Embryonic facial prominence (tissue), 1 donor: ENCODE data around the gene MACROD2.

Source experiments
- DNase-seq: peaks from one replicate; pipeline ENCODE4 v3.0.0-alpha.2; 2016; ENCODE audit errors: extremely low spot score

The MACROD2 gene

DNA sequence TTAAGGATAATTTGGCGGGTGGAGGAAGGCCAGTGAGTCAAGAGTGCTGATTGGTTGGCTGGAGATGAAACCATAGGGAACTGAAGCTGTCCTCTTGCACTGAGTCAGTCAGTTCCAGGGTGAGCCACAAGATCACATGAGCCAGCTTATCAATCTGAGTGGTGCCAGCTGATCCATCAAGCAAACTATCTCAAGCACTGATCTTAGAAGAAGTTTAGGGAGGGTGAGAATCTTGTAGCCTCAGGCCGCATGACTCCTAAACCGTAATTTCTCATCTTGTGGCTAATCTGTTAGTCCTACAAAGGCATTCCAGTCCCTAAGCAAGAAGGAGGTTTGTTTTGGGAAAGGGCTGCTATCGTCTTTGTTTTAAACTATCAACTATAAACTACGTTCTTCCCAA lies 1623.6 kb downstream of the MACROD2 start:
- no peak for DNase-seq

DNA sequence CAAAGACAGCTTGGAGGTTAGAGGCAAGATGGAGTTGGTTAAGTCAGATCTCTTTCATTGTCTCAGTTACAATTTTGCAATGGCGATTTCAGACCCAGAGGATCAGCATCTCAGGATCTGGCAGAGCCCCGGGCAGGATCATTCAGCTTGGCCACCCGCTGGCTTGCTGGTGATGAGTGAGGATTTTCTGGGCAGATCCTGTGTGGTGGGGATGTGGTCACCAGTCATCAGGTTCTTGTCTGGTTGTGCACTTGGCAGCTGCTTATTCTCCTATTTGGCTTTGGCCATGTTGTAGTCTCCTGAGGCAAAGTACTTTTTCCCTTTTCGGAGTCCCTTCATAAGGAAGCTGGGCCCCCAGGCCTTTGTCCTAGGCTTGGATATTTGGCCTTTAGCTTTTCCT lies 1624.0 kb downstream of the MACROD2 start:
- DNase-seq, result no peak

DNA sequence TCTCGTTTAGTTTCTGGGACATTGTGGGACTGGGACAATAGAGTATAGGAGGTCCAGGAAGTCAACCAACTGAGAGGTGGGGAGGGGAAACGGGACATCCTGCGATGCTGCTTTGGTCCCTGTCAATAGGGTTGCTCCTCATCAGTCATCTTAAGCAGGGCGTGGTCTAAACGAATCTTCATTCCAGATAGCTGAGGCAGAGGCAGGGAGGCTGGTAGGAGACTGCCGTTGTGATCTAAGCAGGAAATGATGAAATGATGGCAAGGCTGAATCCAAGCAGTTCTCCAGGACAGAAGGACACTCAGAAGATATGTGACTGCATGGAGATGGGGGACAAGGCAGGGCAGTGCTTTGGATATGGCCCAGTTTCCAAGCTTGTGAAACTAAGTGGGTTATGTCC lies 1624.5 kb downstream of the MACROD2 start:
- DNase-seq, result no peak

DNA sequence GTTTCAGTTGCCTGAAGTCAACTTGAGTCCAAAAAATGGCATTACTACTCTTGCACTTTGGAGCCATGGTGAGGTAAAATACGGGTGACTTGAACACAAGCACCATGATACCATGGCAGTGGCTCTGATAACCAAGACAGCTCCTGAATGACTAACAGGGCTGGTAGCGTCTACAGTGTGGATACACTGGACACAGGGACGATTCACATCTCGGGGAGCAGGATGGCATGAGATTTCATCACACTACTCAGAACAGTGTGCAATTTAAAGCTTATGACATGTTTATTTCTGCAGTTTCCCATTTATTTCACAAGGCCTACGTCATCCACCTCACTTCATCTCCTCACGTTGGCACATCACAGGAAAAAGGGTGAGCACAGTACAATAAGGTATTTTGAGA lies 1627.1 kb downstream of the MACROD2 start:
- DNase-seq, result no peak

DNA sequence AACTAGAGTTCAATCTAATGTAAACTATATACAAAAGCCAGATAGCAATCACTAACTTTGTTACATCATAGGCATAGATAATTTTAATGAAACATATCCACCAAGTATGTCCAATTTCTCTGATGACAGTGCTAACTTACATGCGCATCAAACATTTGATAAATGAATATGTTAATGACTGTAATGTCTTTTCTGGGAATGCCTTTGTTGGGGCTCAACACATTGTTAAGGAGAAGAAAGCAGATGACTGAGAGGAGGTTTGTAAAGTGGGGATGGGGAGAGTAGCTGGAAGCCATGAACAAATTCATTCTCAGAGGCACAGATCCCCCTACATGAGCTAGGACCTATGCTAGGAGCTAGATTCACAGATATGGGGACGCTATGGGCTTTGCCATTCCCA lies 1627.9 kb downstream of the MACROD2 start:
- no peak for DNase-seq

DNA sequence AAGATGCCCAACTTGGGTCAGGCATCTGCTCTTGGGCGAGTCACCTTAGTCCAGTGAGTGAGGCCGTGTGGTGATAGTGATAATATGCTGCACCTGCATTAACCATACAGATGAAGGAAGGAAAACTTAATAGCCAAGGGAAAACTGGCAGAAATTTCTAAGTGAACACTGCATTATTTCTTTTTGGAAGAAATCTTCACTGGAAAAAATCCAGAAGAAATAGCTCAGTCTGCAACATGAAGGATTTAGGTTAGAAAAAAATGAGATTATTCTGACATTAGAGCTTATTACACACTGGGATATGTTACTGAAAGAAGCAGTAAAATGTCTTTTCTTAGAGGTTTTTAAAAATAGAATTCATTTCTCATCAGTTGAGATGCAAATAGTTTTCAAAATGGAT lies 1630.7 kb downstream of the MACROD2 start:
- no peak for DNase-seq

DNA sequence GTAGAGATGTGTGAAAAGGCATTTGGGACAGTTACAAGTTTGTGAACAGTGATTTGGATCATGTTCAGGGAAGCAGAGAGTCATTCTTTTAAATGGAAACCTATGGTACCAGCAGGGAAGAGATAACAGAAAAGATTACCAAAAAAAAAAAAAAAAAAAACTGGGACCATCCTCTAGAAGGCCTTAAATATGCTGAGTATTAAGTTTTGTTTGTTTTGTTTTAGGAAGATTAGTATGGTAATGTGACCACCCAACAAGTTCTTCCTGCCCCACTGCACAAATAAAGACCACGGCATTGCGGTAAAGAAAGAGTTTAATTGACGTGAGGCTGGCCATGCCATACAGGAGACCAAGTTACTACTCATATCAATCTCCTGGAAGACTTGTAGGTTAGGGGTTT lies 1631.8 kb downstream of the MACROD2 start:
- DNase-seq, result no peak

DNA sequence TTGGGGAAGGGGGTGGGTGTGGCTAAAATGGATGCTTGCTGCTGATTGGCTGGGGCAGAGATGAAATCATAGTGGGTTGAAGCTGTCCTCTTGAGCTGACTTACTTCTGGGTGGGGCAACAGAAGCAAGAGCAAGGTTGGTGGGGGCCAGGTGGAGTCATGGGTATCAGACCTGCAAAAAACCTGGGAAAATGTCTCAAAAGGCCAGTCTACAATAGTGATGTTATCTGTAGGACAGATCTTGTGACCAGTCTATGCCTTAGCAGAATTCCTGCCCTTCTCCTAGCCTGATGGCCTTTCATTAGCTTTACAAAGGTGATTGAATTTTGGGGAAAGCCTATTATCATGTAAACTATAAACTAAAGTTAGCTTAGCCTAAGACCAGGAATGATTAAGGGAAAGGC lies 1632.2 kb downstream of the MACROD2 start:
- no peak for DNase-seq

DNA sequence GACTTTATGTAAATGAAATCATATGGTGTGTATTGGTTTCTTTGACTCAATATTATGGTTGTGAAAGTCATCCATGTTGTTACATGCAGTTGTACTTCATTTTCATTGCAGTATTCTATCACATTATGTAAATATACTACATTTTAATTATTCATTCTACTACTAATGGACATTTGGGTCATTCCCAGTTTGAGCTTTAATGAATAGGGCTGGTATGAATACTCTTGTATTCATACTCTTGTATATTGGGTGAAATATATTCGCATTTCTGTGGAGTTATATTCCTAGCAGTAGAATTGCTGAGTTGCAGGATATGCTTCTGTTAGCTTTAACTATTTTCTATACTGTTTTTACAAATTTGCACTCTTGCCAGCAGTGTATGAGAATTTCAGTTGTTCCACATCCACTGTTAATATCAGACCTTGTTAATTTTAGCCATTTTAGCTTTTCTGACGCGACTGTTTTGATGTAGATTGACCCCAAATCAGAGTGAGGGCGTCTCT lies 1633.6 kb downstream of the MACROD2 start:
- no peak for DNase-seq

DNA sequence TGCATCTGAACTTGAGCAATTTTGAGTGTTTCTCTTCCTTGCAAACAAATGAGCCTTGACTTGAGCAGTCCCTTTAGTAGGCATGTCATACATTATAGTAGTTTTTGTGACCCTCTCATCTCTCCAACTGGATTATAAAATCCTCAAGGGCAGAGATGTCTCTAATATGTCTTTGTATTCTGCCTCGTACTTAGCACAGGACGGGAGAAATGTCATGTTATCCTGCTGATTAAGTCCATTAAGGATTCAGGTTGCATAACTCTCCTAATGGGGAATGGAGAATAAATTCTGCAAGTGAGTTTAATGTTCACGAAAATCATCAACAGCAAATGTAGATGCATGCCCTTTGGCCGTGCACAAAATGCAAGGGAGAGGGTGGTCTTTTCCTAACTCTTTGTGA lies 1635.0 kb downstream of the MACROD2 start:
- no peak for DNase-seq

DNA sequence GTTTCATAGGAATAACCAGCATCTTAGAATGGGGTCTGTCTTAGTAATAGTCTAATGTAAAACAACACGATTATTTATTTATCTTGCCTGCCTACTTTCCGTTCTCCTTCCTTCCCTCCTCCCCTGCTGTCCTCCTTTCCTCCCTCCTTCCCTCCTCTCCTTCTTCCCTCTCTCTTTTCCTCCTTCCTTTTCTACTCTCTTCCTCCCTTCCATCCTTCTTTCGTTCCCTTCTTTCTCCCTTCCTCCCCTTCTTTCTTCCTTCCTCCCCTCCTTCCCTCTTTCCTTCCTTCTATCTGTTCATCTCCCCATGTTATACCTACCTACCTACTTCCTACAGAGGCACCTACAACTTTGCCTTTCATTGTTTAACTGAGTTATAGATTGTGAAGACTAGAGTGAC lies 1637.4 kb downstream of the MACROD2 start:
- no peak for DNase-seq

DNA sequence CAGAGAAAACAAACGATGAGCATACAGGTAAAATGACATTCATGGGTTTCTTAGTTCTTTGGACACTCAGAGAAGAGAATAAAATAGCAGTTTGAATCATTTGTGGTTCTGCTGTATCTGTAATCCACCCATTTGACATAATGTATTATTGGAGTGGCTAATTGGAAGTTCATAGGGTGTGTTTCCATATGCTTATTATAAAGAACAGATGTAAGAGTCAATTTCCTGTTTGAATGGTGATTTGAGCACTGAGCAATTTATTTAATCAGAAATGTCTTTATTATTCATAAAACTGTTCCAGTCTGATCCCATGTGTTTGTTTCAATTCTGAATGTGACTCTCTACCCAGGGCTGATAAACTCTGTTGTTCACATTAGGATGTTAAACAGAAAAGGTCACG lies 1638.8 kb downstream of the MACROD2 start:
- DNase-seq, result no peak

DNA sequence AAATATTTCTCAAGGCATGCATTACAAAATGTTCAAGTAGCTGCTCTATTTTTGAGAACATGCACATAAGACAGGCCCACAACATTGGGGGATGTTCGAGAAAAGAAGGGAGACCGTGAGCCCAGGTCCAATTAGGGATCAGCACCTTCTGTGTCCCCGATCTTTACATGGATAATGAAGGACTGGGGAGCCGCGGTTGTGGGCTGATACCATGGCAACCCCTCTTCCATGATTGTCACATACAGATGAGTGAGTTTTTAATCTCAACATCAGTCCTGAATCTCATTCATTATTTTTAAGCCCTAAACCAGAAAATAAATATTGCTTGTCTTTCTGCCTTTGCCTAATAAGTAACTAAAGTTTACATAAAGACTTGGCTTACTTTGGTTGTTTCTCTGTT lies 1642.2 kb downstream of the MACROD2 start:
- DNase-seq, result no peak

DNA sequence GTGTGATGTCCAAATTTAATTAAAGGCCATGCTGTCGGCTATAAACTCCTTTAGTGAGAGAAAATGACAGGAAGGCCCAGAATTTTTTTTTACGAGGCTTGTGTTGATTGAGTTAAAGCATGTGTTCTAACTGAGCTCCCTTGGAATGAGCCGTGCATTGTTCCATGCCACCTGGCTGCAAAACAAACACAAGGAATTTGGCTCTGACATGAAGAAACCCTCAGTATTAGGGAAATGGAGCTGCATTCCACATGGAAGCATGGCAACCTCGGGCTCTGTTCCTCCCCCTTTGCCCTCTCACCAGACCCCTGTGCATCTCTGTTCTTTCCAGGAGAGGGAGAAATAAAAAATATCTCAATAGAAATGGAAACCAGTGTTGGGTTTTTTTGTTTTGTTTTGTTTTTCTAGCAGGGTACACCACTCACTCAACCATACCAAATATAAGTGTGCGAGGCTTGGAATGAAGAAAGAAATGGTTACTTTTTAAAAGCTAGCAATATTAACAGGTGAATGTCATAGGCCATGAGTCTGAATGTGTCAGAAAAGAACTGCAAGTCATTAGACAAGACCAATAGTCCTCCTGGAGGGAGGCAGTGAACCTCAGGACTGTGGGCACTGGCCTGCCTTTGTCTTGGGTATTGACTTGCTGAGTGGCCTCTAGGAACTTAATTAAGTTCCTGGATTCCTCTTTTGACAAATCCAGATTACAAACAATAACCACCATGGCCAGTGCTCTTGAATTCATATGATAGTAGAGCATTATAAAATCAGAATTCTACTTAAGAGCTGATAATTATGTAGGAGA lies 1642.8 kb downstream of the MACROD2 start:
- no peak for DNase-seq

DNA sequence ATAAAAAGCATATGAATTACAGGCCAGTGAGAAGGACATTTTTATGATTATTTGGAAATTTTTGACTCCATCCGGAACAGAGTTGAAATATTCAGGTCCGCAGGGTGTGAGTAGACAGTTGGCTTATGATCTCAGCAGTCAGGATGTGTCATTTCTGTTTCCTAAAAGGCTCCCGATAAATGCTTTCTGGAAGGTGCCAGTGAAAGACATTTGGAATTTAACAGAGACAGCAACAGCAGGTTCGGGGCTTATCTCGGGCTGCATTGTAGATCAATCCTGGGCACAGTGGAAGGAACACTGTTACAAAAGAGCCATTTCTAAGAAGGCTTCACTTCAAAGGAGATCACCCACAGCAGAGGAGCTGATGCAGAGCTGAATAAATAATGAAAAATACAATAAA lies 1643.5 kb downstream of the MACROD2 start:
- DNase-seq, result no peak

DNA sequence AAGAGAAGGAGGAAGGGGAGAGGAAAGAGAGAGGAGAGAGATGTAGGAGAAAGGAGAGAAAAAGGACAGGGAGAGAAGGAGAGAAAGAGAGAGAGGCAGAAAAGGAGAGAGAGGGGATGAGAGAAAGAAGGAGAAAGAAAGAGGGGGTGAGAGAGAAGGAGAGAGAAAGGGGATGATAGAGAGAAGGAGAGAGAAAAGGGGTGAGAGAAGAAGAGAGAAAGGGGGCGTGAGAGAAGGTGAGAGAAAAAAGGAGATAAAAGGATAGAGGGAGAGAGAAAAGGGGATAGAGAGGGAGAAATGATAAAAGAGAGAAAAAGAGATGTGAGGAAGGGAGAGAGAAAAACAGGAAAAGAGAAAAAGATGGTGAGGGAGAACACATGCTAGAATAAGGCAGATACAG lies 1644.5 kb downstream of the MACROD2 start:
- DNase-seq, result no peak

DNA sequence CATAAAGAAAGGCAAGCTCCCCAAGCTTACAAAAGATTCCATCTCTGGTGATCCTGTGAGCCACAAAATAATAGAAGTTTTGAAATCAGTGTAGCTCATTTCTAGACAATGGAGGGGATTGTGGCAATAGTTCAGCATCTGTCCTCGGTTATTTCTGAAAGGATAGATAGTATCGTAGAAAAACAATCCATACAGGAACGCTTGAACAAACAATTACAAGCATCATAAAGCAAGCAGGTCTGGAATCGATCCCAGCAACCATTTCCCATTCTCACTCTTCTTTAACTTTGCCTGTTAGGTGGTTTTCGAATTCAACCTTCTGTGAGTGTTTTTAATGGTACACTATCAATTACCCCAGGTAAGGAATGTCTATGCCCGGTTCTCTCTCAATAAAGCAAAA lies 1646.8 kb downstream of the MACROD2 start:
- no peak for DNase-seq

DNA sequence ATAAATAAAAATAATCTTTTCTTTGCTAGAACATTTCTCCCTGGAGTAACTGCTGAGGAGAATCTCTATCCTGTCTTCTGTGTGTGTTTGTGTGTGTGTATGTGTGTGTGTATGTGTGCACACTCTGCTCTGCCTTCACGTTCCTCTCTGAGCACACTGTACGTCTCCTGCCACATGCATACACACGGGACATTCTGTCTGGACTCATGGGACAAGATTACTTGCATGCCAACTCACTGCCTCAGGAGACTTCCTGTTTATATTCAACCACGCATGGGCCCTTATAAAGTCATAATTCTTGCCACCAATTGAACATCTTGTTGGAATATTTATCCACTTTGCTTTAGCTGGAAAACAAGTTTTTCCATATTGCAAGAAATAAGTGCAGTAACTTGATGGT lies 1647.4 kb downstream of the MACROD2 start:
- no peak for DNase-seq

DNA sequence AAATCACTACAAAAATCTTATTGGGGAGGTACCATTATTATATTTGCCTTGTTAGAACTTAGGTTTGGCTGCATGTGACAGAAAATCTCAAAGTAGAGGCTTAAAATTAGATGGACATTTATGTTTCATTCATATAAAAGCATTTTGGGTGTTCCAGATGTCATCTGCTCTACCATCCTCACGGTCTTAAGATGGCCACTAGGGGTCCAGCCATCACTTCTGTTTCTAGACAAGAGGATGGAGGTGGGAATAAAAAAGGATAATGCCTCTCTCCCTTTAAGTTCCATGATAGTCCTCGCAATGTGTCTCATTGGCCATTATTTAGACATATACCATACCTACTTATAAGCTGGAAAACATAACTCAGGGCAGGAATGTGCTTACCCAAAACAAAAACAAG lies 1648.4 kb downstream of the MACROD2 start:
- DNase-seq, result no peak

DNA sequence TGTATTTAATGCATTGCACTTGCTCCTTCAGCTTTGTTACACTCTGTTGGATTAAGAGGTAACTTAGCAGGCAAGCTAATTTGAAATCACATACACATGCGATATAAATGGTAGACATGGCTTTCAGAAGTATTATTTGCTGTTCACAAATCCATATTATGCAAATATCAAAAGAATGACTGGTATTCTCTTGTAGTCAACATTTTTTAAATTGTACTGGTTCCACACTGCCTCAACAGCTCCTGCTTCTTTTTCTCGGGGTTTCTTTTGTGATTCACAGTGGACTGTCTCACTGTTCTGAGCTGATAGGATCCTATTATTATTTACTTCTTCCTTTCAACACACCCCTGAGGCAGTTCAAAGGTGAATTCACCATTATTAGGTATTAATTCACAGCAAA lies 1650.5 kb downstream of the MACROD2 start:
- DNase-seq, result no peak

DNA sequence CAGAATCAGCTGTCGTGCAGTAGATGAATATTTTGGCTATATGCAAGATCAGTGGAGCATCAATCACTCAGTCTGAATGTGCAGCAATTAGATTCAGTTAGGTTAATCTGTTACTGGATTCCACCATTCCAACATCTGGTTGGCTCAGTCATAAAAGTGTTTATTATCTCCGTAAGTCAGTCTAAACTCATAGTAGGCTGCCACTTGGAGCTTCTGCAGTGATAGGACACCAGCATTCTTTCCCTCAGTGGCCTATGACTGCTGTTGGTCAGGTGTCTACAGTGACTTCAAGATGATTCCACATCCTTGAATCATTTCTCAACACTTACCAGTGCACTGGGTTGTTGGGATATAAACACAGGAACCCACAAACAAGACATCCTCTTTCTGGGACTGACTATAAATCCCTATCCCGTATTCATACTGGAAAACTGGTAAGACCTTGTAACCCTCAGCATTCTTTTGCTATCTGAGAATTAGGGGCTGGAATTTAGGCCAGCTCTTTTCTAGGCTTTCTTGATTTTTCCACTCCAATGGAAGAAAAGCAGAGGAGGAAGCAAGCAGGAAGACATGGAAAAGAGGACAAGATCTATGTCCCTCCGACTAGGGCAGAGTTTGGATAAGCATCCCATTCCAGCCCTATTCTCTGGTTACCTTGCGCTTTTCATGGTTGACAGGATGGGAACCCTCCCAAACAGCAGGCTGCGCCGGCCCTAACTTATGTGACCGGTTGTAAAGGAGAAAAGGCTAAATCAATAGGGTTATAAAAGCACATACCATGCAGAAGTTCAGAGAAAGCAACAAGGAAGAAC lies 1658.3 kb downstream of the MACROD2 start:
- no peak for DNase-seq

DNA sequence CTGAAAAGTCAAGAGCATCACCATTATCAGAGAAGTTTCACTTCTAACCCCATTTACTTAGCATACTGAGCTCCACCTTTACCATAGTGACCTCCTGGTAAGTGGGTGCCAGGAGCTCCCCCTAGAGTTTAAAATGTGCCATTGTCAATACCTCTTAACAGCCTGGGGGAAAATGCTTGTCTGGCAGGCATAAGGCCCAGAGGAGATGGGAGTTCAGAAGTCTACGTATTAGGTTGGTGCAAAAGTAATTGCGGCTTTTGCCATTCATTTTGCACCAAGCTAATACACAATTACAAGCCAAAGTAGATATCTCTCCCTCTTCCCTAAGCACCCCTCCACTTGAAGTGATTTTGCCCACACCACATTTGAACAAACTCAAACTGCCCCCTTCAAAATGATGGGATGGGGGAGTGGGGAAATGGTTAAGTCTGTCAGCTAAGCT lies 1658.9 kb downstream of the MACROD2 start:
- no peak for DNase-seq

DNA sequence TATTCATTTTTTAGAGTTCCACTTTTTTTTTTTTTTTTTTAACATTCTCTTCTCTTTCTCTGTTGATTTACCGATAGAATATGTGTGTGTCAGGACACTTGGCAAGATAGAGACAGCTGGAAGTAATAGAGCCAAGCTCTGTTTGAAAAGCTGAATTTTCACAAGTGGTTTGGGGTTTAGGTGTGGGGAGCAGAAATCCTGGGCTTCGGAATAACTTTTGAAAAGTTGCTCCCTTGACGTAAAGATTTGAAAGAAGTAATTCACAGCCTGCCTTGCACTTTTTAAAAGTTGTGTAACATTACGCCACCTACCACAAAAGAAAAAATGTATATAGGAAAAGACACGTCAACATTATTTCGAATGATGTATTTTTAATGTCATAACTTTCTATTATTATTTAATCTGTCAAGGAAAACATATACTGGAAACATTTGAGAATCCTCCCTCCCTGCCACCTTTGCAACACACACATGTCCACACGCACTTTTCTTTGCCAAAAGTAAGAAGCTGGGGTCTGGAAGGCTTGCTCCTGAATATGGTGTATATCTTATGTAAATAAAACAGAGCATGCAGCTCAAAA lies 1660.1 kb downstream of the MACROD2 start:
- peak; percentile 56 for DNase-seq
